GM23338 (cell line): Measurements from ENCODE around the gene YTHDF1. TPM values are rescaled to one million over a fixed set of nuclear protein-coding genes. Genes with fewer than 3 reads are reported as not detected.

Experiments
- ATAC-seq: fragments of 200-7000 bp; cut with Tn5 transposase; 3 replicates; pipeline ENCODE4 v1.9.1; 2020
- DNase-seq: peaks from one replicate; pipeline ENCODE4 v3.0.0-alpha.2; 2015; ENCODE audit warnings: low spot score
- H2AFZ ChIP-seq: fragments of 200-600 bp; sonication (generic); 2 replicates; pipeline ENCODE4 v1.8.0; 2016; ENCODE audit warnings: antibody characterized with exemption, mild to moderate bottlenecking, moderate library complexity
- H3F3A ChIP-seq: fragments of 200-600 bp; sonication (generic); replicated peaks from 2 replicates; pipeline ENCODE4 v1.8.0; 2017; ENCODE audit warnings: antibody characterized with exemption, mixed run types, low read depth
- H3K27ac ChIP-seq: fragments of 200-600 bp; sonication (generic); 2 replicates; pipeline ENCODE4 v1.6.1; 2016; ENCODE audit warnings: low read depth
- H3K27me3 ChIP-seq: fragments of 200-600 bp; sonication (generic); 2 replicates; pipeline ENCODE4 v1.8.0; 2016; ENCODE audit warnings: mild to moderate bottlenecking, mixed run types, moderate library complexity; ENCODE audit not compliant: insufficient read depth
- H3K36me3 ChIP-seq: fragments of 200-600 bp; sonication (generic); 2 replicates; pipeline ENCODE4 v1.8.0; 2016; ENCODE audit warnings: mild to moderate bottlenecking; ENCODE audit not compliant: insufficient read depth
- H3K4me1 ChIP-seq: fragments of 200-600 bp; sonication (generic); 2 replicates; pipeline ENCODE4 v1.8.0; 2016; ENCODE audit warnings: mild to moderate bottlenecking, moderate library complexity; ENCODE audit not compliant: insufficient read depth
- H3K4me2 ChIP-seq: fragments of 200-600 bp; sonication (generic); 2 replicates; pipeline ENCODE4 v1.7.1; 2017; ENCODE audit warnings: mixed run types
- H3K4me3 ChIP-seq: fragments of 200-600 bp; sonication (generic); 2 replicates; pipeline ENCODE4 v1.6.1; 2016; ENCODE audit warnings: mixed run types
- H3K79me2 ChIP-seq: fragments of 200-600 bp; sonication (generic); replicated peaks from 2 replicates; pipeline ENCODE4 v1.8.0; 2017; ENCODE audit warnings: mild to moderate bottlenecking; ENCODE audit not compliant: insufficient read depth
- H3K9me2 ChIP-seq: fragments of 200-600 bp; sonication (generic); 2 replicates; pipeline ENCODE4 v1.8.0; 2017; ENCODE audit not compliant: insufficient read depth
- H4K20me1 ChIP-seq: fragments of 200-600 bp; sonication (generic); replicated peaks from 2 replicates; pipeline ENCODE4 v1.8.0; 2017; ENCODE audit warnings: mild to moderate bottlenecking; ENCODE audit not compliant: insufficient read depth
- H3K27ac Mint-ChIP-seq: 2 replicates; pipeline ENCODE4 v1.8.0; 2020; ENCODE audit warnings: inconsistent platforms, mild to moderate bottlenecking, moderate library complexity, mixed read lengths
- H3K27me3 Mint-ChIP-seq: 3 replicates; pipeline ENCODE4 v1.8.0; 2022; ENCODE audit warnings: low read depth, mild to moderate bottlenecking, moderate library complexity, mixed read lengths, inconsistent platforms; ENCODE audit not compliant: insufficient read depth, poor library complexity
- H3K36me3 Mint-ChIP-seq: 3 replicates; pipeline ENCODE4 v1.8.0; 2021; ENCODE audit warnings: low read depth, mild to moderate bottlenecking, inconsistent platforms, moderate library complexity, mixed read lengths
- H3K4me1 Mint-ChIP-seq: 3 replicates; pipeline ENCODE4 v1.8.0; 2020; ENCODE audit warnings: mild to moderate bottlenecking, inconsistent platforms, mixed read lengths
- H3K4me3 Mint-ChIP-seq: 3 replicates; pipeline ENCODE4 v1.8.0; 2021; ENCODE audit warnings: moderate library complexity, mild to moderate bottlenecking, inconsistent platforms, mixed read lengths
- H3K9me3 Mint-ChIP-seq: 3 replicates; pipeline ENCODE4 v1.8.0; 2020; ENCODE audit warnings: moderate library complexity, mild to moderate bottlenecking, inconsistent platforms, mixed read lengths
- ETS1 ChIP-seq: IDR thresholded peaks from 2 replicates; pipeline ENCODE4 v1.6.1; 2016; ENCODE audit warnings: antibody characterized with exemption
- EZH2phosphoT487 ChIP-seq: fragments of 200-600 bp; sonication (generic); IDR thresholded peaks from one replicate; pipeline ENCODE4 v1.8.1; 2018; ENCODE audit warnings: antibody characterized with exemption; ENCODE audit not compliant: unreplicated experiment
- JUNB ChIP-seq: IDR thresholded peaks from one replicate; pipeline ENCODE4 v1.6.1; 2016; ENCODE audit warnings: antibody characterized with exemption; ENCODE audit not compliant: unreplicated experiment
- NANOG ChIP-seq: IDR thresholded peaks from 2 replicates; pipeline ENCODE4 v1.6.1; 2016; ENCODE audit warnings: antibody characterized with exemption, borderline replicate concordance
- POLR2AphosphoS5 ChIP-seq: IDR thresholded peaks from 2 replicates; pipeline ENCODE4 v1.6.1; 2016; ENCODE audit warnings: antibody characterized with exemption, low read depth
- REST ChIP-seq: IDR thresholded peaks from one replicate; pipeline ENCODE4 v1.6.1; 2018; ENCODE audit warnings: antibody characterized with exemption; ENCODE audit not compliant: unreplicated experiment
- STAT1 ChIP-seq: IDR thresholded peaks from one replicate; pipeline ENCODE4 v1.6.1; 2016; ENCODE audit warnings: antibody characterized with exemption; ENCODE audit not compliant: unreplicated experiment
- ZNF114 ChIP-seq: fragments of 250-450 bp; sonication (Bioruptor Pico); IDR thresholded peaks from 2 replicates; pipeline ENCODE4 v1.5.0; 2020; ENCODE audit warnings: mild to moderate bottlenecking, moderate library complexity
- ZNF331 ChIP-seq: fragments of 250-450 bp; sonication (Bioruptor Pico); IDR thresholded peaks from 2 replicates; pipeline ENCODE4 v1.5.0; 2020; ENCODE audit warnings: low read depth, mild to moderate bottlenecking, moderate library complexity
- polyA plus RNA-seq: library from polyadenylated mRNA; unstranded; fragments of >200 nt; fragmentation: Nextera tagmentation; extraction: Ambion mirVana; gene quantifications from 2 replicates; pipeline ENCODE4 v1.2.1, GENCODE V29; 2016
- total RNA-seq: library from RNA; depleted of rRNA; stranded (reverse); fragments of >200 nt; shearing (Covaris generic); gene quantifications from 2 replicates; pipeline ENCODE4 v1.2.3, GENCODE V29; 2014
- TF ChIP-seq, protein P1 (sequence below), 2 experiments: fragments of 200-600 bp in 1 of 2; sonication (generic) in 1 of 2; conservative IDR thresholded peaks; 2 replicates each; pipeline versions ENCODE4 v1.5.1 to v1.6.1; 2016 to 2017; ENCODE audit warnings: antibody characterized with exemption in 2 of 2, low read depth in 2 of 2, mild to moderate bottlenecking in 2 of 2, moderate library complexity in 1 of 2

YTHDF1 gene
- total and polyA plus RNA-seq, 2 experiments from 2014 or later: 30.9 to 64.3 TPM

DNA sequence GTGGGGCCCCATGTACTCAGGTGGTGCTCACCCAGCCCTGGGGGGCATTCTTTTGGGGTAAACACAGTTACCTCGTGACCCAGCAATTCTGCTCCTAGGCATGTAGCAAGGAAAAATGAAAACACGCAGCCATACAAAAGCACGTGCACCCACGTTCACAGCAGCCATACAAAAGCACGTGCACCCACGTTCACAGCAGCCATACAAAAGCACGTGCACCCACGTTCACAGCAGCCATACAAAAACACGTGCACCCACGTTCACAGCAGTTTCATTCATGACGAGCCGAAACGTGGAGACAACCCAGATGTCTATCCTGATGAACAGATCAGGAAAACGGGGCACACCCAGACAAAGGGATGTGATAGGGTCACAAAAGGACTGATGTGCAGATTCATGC, 57.1 kb downstream of the YTHDF1 start:
- no peak for DNase-seq
- TF ChIP-seq EZH2phosphoT487 (no peak), STAT1 (no peak), ZNF114 (CRISPR knock-in tag) (no peak), ETS1 (no peak), POLR2AphosphoS5 (no peak), JUNB (no peak)
- TF ChIP-seq, protein P1, sequence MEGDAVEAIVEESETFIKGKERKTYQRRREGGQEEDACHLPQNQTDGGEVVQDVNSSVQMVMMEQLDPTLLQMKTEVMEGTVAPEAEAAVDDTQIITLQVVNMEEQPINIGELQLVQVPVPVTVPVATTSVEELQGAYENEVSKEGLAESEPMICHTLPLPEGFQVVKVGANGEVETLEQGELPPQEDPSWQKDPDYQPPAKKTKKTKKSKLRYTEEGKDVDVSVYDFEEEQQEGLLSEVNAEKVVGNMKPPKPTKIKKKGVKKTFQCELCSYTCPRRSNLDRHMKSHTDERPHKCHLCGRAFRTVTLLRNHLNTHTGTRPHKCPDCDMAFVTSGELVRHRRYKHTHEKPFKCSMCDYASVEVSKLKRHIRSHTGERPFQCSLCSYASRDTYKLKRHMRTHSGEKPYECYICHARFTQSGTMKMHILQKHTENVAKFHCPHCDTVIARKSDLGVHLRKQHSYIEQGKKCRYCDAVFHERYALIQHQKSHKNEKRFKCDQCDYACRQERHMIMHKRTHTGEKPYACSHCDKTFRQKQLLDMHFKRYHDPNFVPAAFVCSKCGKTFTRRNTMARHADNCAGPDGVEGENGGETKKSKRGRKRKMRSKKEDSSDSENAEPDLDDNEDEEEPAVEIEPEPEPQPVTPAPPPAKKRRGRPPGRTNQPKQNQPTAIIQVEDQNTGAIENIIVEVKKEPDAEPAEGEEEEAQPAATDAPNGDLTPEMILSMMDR (conservative IDR thresholded peaks at IDR 0.05; ENCODE audit: low read depth in 2 of 2): no peak
- ATAC-seq: no peak
- Histone ChIP-seq H3K79me2 (no peaks in the 10 kb centered on the region), H3K36me3 (no peaks in the 10 kb centered on the region), H3K4me2 (no peak overlapping the region), H2AFZ (no peak overlapping the region), H3K4me3 (no peak overlapping the region), H3K9me2 (no peaks in the 10 kb centered on the region), H3K4me1 (no peaks in the 10 kb centered on the region), H3K27me3 (no peaks in the 10 kb centered on the region), H3K27ac (no peak overlapping the region), H3F3A (no peaks in the 10 kb centered on the region), H4K20me1 (no peaks in the 10 kb centered on the region)
- Mint-ChIP-seq H3K4me1 (peaks cover 7% of the 10 kb centered on the region), H3K4me3 (no peak overlapping the region), H3K36me3 (no peaks in the 10 kb centered on the region), H3K27me3 (peaks cover 15% of the 10 kb centered on the region), H3K27ac (no peak overlapping the region), H3K9me3 (no peaks in the 10 kb centered on the region; the same call in 2 of the 3 replicates)

GRCh38 chr20:63158352-63158751, 57.6 kb downstream of the YTHDF1 start:
- no peaks in the 10 kb centered on the region for H3K79me2 ChIP-seq
- H3K36me3 Mint-ChIP-seq: no peaks in the 10 kb centered on the region
- H3K4me1 ChIP-seq: no peaks in the 10 kb centered on the region
- H3K9me3 Mint-ChIP-seq: no peaks in the 10 kb centered on the region; the same call in 2 of the 3 replicates
- no peak overlapping the region for H2AFZ ChIP-seq
- H3K9me2 ChIP-seq: no peaks in the 10 kb centered on the region
- H3K36me3 ChIP-seq: no peaks in the 10 kb centered on the region
- no peak overlapping the region for H3K4me2 ChIP-seq
- H3F3A ChIP-seq: no peaks in the 10 kb centered on the region
- no peak overlapping the region for H3K27ac ChIP-seq
- no peaks in the 10 kb centered on the region for H4K20me1 ChIP-seq
- H3K4me3 Mint-ChIP-seq: no peak overlapping the region
- no peak overlapping the region for H3K4me3 ChIP-seq
- peaks cover 12% of the 10 kb centered on the region for H3K27me3 Mint-ChIP-seq
- ATAC-seq (no peak), DNase-seq (no peak)
- no peaks in the 10 kb centered on the region for H3K27me3 ChIP-seq
- peaks cover 3% of the 10 kb centered on the region; the same call in 1 of the 3 replicates for H3K4me1 Mint-ChIP-seq
- no peak overlapping the region for H3K27ac Mint-ChIP-seq
- TF ChIP-seq REST (no peak), ETS1 (no peak), STAT1 (no peak), JUNB (no peak), NANOG (no peak), ZNF331 (CRISPR knock-in tag) (no peak), ZNF114 (CRISPR knock-in tag) (no peak), POLR2AphosphoS5 (no peak)
- TF ChIP-seq, protein P1 (conservative IDR thresholded peaks at IDR 0.05; ENCODE audit: low read depth in 2 of 2): no peak
